Heart right ventricle (tissue), 16 donors: ENCODE results near the gene FILIP1L. TPM values are rescaled to one million over a fixed set of nuclear protein-coding genes. Genes with fewer than 3 reads are reported as not detected.

ENCODE experiments used
- ATAC-seq, 8 donors: fragments of 200-7000 bp; cut with Tn5 transposase; one replicate each; pipeline ENCODE4 v1.9.1; 2020; ENCODE audit warnings: mild to moderate bottlenecking in 8 of 8, moderate library complexity in 8 of 8, moderate number of reproducible peaks in 1 of 8
- DNase-seq, 2 donors: peaks; one replicate each; pipeline ENCODE4 v3.0.0-alpha.2; 2020
- H3K27ac ChIP-seq, 10 donors: fragments of 200-600 bp; sonication (generic) in 2 of 10; one replicate each; pipeline versions ENCODE4 v1.5.0 to v1.8.0; 2020 to 2022; ENCODE audit warnings: mild to moderate bottlenecking in 3 of 10
- H3K27me3 ChIP-seq, 7 donors: fragments of 200-600 bp; one replicate each; pipeline ENCODE4 v1.8.0; 2021 to 2022; ENCODE audit warnings: mild to moderate bottlenecking in 2 of 7
- H3K36me3 ChIP-seq, 9 donors: fragments of 200-600 bp; sonication (generic) in 1 of 9; one replicate each; pipeline versions ENCODE4 v1.5.0 to v1.8.0; 2020 to 2022; ENCODE audit warnings: mild to moderate bottlenecking in 2 of 9
- H3K4me1 ChIP-seq, 9 donors: fragments of 200-600 bp; sonication (generic) in 1 of 9; one replicate each; pipeline versions ENCODE4 v1.5.0 to v1.8.0; 2020 to 2022; ENCODE audit warnings: mild to moderate bottlenecking in 4 of 9
- H3K4me3 ChIP-seq, 10 donors: fragments of 200-600 bp; sonication (generic) in 2 of 10; one replicate each; pipeline versions ENCODE4 v1.5.0 to v1.8.0; 2020 to 2022; ENCODE audit warnings: mild to moderate bottlenecking in 7 of 10, moderate library complexity in 2 of 10
- H3K9me3 ChIP-seq, 11 donors: fragments of 200-600 bp in 10 of 11; sonication (generic) in 2 of 11; one replicate each; pipeline versions ENCODE4 v1.5.0 to v1.8.0; 2013 to 2022; ENCODE audit warnings: mild to moderate bottlenecking in 2 of 11, control low read depth in 1 of 11, moderate library complexity in 1 of 11
- WGBS, 2 donors: extraction: QIAGEN DNeasy Blood & Tissue Kit; methylation state at CpG; one replicate each; pipeline ENCODE4 v1.1.7; 2013; ENCODE audit warnings: inconsistent platforms in 1 of 2; 5-methylcytosine and 5-hydroxymethylcytosine counted together
- intact Hi-C, 10 donors: fragments of 100-400 bp; cut with DNase I; formaldehyde crosslinking; loops; one replicate each; pipeline versions ENCODE4 v1.11.1 to v1.14.2; 2022
- polyA plus RNA-seq, 2 donors: library from polyadenylated mRNA; stranded (reverse); fragments of 200-250 nt; gene quantifications; one replicate each; pipeline ENCODE4 v1.2.3, GENCODE V29; 2013
- total RNA-seq, 10 donors: library from RNA; stranded (reverse); fragmentation: NEBNext Ultra II Directional in 3 of 10; extraction: Animal tissue kit (Norgen Biotek cat#: 25700) in 3 of 10; gene quantifications; one replicate each; pipeline versions ENCODE4 v1.2.1 to v1.2.4, GENCODE V29; 2021 to 2023
- TF ChIP-seq, protein P1 (sequence below), 9 donors: fragments of 200-600 bp; sonication (generic) in 2 of 9; IDR thresholded peaks; one replicate each; pipeline versions ENCODE4 v1.5.0 to v1.8.0; 2021 to 2022; ENCODE audit warnings: antibody characterized with exemption in 9 of 9, mild to moderate bottlenecking in 5 of 9, moderate library complexity in 1 of 9
- donor health status: Arrhythmogenic right ventricular cardiomyopathy.
- donor health status: ischemic (EF 13 %, LVEDD 7.1; RV severe dilation, severe dysfunction).
- donor health status: healthy with polysubstance abuse.
- donor health status: DM: no; HTN: yes; CAD: no.
- donor health status: DM: no; HTN: no; CAD: no.
- donor health status: ischemic (EF 25% LVEDD 6.9; RV normal size, moderate dysfunction).
- donor health status: ischemic (EF 25% LVEDD 5.7; RV mildly dilated, moderate dysfunction).
- donor health status: healthy.
- donor health status: DM: yes; HTN: yes; CAD: no.
- donor health status: Ischemic cardiomyopathy.
- donor health status: ischemic (EF 35%, LVEDD 5.7; RV mildly dilated, moderate dysfunction).
- donor health status: nonischemic (EF 11% LVEDD 7.7; RV severe dilation, severe dysfunction).
- donor health status: DM: yes; HTN: yes; CAD: no.
- donor health status: PGD.
- donor health status: ischemic (EF 29% LVEDD 5.4; RV normal size, mild dysfunction).
- donor health status: nonischemic (EF 23%, LVEDD 6.1; RV moderate dilation, normal function).

The FILIP1L gene
- total and polyA plus RNA-seq, 12 donors: 15.9 to 134 (median 64.3) TPM

DNA sequence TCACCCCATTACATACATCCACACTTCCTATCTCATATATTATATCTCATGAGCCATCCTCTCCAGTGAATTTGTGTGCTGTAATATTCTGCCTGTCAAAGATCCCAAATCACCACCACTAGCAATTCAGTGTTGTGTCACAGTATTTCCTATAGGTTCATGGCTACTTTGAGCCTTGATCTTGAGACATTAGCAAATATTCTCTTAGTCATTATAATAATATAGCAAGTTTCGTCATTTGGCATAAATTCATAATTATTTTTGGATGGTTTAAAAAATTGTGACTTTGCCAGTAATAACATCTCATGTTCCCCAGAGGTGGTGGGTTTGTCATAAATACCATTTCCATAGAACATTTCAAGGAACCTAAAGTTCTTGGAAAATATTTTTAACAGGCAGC is 249.0 kb downstream of the FILIP1L start:
- DNase-seq (no peak), ATAC-seq (no peak)
- H3K27me3 ChIP-seq: no peaks in the 10 kb centered on the region
- H3K9me3 ChIP-seq: no peaks in the 10 kb centered on the region
- WGBS, 2 donors: 67 to 68% methylated on average over 1 of the region's 1 CpG
- intact Hi-C loops: no loop called here
- H3K4me3 ChIP-seq: no peak overlapping the region
- H3K27ac ChIP-seq: peak overlapping the region in 3 of 10 donors; percentile 18 to 24 (median 23)
- TF ChIP-seq, protein P1, sequence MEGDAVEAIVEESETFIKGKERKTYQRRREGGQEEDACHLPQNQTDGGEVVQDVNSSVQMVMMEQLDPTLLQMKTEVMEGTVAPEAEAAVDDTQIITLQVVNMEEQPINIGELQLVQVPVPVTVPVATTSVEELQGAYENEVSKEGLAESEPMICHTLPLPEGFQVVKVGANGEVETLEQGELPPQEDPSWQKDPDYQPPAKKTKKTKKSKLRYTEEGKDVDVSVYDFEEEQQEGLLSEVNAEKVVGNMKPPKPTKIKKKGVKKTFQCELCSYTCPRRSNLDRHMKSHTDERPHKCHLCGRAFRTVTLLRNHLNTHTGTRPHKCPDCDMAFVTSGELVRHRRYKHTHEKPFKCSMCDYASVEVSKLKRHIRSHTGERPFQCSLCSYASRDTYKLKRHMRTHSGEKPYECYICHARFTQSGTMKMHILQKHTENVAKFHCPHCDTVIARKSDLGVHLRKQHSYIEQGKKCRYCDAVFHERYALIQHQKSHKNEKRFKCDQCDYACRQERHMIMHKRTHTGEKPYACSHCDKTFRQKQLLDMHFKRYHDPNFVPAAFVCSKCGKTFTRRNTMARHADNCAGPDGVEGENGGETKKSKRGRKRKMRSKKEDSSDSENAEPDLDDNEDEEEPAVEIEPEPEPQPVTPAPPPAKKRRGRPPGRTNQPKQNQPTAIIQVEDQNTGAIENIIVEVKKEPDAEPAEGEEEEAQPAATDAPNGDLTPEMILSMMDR (IDR thresholded peaks at IDR 0.05): no peak
- H3K36me3 ChIP-seq: peaks cover 0 to 83% (median 8%) of the 10 kb centered on the region in 9 donors
- peaks cover 5 to 96% (median 76%) of the 10 kb centered on the region in 9 donors for H3K4me1 ChIP-seq

DNA sequence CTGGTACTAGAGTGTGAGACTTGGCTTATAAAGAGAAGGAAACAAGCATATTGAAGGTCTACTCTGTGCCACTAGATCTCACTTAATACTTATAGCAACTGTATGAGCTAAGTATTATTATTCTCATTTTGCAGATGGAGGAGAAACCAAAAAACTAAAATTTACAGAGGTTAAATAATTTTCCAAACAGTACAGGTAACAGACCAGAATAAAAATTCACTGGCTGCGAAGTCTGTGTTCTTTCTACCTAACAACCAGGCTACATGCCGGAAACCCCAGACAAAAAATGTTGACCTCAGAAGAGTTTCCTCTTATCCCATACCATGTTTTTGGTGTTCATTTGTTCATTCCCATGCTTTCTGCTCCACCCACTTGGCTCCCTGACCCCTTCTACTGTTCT is 250.0 kb downstream of the FILIP1L start:
- TF ChIP-seq, protein P1 (IDR thresholded peaks at IDR 0.05): no peak
- intact Hi-C loops: no loop called here
- peaks cover 0 to 85% (median 8%) of the 10 kb centered on the region in 9 donors for H3K36me3 ChIP-seq
- ATAC-seq (no peak), DNase-seq (no peak)
- WGBS, 2 donors: 96 to 98% methylated on average over 2 of the region's 2 CpGs
- H3K27ac ChIP-seq: no peak overlapping the region
- H3K9me3 ChIP-seq: no peaks in the 10 kb centered on the region
- no peaks in the 10 kb centered on the region for H3K27me3 ChIP-seq
- H3K4me1 ChIP-seq: peaks cover 5 to 96% (median 78%) of the 10 kb centered on the region in 9 donors
- no peak overlapping the region for H3K4me3 ChIP-seq

DNA sequence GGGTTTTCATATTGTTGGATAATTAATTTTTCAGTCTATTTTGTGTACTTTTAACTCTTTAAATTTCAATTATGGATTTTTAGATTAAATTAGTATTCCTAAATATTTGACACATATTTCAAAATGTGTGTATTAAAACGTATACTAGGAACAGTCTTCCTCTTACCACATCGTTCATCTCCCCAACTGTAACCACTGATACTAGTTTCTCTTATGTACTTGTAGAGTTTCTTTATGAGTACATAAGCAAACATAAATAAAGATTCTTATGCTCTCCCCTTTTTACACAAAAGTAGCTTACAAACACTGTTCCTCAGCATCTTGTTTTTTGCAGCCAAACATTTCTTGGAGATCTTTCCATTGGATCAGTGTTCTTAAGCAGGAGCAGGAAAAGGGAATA is 250.7 kb downstream of the FILIP1L start:
- Histone ChIP-seq H3K4me3 (no peak overlapping the region), H3K36me3 (peaks cover 0 to 86% (median 8%) of the 10 kb centered on the region in 9 donors), H3K27ac (peak overlapping the region in 1 of 10 donors; percentile 19), H3K27me3 (no peaks in the 10 kb centered on the region), H3K4me1 (peaks cover 5 to 96% (median 73%) of the 10 kb centered on the region in 9 donors), H3K9me3 (no peaks in the 10 kb centered on the region)
- intact Hi-C loops: no loop called here
- 88 to 89% methylated on average over 2 of the region's 2 CpGs for WGBS, 2 donors
- DNase-seq: no peak
- no peak for ATAC-seq
- TF ChIP-seq, protein P1 (IDR thresholded peaks at IDR 0.05): no peak

DNA sequence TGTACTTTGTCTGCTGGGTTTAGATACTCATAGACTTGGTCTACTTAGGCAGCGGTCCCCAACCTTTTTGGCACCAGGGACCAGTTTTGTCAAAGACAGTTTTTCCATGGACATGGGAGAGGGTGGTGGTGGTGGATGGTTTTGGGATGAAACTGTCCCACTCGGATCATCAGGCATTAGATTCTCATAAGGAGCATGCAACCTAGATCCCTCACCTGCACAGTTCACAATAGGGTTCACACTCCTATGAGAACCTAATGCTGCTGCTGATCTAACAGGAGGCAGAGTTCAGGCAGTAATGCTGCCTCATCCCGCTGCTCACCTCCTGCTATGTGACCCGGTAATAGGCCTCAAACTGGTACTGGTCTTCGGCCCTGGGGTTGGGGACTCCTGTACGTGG is 251.3 kb downstream of the FILIP1L start:
- Histone ChIP-seq H3K4me1 (peaks cover 5 to 94% (median 67%) of the 10 kb centered on the region in 9 donors), H3K4me3 (no peak overlapping the region), H3K36me3 (peaks cover 0 to 89% (median 8%) of the 10 kb centered on the region in 9 donors), H3K27me3 (no peaks in the 10 kb centered on the region), H3K27ac (peak overlapping the region in 1 of 10 donors; percentile 19), H3K9me3 (no peaks in the 10 kb centered on the region)
- DNase-seq: no peak
- WGBS, 2 donors: 86 to 89% methylated on average over 6 of the region's 6 CpGs
- intact Hi-C loops: no loop called here
- TF ChIP-seq, protein P1 (IDR thresholded peaks at IDR 0.05): no peak
- no peak for ATAC-seq
